ENCODE data around the gene ATP1A1.

The ATP1A1 gene

GRCh38 chr1:116424438-116424837 lies 51.4 kb downstream of the ATP1A1 start:
- TF ChIP-seq, protein P1, sequence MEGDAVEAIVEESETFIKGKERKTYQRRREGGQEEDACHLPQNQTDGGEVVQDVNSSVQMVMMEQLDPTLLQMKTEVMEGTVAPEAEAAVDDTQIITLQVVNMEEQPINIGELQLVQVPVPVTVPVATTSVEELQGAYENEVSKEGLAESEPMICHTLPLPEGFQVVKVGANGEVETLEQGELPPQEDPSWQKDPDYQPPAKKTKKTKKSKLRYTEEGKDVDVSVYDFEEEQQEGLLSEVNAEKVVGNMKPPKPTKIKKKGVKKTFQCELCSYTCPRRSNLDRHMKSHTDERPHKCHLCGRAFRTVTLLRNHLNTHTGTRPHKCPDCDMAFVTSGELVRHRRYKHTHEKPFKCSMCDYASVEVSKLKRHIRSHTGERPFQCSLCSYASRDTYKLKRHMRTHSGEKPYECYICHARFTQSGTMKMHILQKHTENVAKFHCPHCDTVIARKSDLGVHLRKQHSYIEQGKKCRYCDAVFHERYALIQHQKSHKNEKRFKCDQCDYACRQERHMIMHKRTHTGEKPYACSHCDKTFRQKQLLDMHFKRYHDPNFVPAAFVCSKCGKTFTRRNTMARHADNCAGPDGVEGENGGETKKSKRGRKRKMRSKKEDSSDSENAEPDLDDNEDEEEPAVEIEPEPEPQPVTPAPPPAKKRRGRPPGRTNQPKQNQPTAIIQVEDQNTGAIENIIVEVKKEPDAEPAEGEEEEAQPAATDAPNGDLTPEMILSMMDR (conservative IDR thresholded peaks at IDR 0.05) = no peak
- H3K27ac ChIP-seq = no peak overlapping the region; the same call in 1 of the 2 replicates

DNA sequence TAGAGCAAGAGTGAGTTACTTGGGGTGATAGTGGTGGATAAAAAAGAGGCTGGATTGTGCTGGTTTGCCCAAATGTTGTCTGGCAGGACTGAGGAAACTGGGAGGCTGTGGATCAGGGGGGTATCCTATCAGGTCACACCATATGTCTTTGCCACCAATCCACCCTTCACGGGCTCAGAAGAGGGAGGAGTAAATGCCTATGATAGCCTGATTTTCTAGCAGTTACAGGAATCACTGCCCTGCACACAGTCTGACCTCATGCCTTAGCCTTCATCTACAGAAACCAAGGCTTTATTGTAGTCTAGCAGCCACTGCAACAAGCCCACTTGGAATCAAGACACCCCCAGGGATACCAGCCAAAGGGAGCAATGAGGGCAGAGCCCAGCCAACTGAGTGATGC lies 51.8 kb downstream of the ATP1A1 start:
- TF ChIP-seq, protein P1 (conservative IDR thresholded peaks at IDR 0.05) = no peak
- no peak overlapping the region for H3K27ac ChIP-seq

DNA sequence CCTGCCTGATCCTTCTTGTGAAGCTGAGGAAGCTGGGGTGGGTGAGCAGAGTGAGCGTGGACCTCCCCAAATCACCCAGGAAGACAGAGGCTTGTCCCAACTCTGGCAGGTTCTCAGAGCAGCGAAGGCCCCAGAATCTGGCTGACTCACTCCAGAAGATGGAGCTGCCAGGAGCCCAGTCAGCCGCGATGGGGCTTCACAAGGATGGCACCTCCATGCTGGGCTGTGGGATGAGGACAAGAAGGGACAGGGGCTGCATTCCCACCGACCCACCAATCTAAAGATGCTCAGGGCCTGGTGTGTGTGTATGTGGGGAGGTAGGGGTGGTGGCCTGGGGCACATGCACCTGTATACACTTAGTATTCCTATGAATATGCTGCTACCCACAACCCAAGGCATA lies 52.9 kb downstream of the ATP1A1 start:
- TF ChIP-seq, protein P1 (conservative IDR thresholded peaks at IDR 0.05) = no peak
- no peak overlapping the region for H3K27ac ChIP-seq

DNA sequence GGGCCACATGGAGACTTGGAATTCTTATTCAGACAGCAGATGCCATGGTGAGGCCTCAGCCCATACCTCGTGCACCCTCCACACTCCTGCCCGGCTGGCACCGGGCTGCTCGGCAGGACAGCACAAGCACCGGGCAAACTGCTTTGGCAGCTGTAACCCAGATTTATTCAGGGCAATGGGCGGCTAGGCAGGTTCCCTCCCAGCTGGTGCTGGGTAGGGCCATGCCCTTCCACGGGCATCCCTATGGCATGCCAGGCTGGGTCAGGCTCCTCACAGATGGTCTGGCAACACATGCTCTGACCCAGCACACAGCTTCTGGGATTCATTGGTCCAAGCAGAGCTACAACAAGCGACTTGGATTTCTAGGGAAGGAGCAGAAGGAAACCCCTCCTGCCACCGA lies 53.4 kb downstream of the ATP1A1 start:
- TF ChIP-seq, protein P1 (conservative IDR thresholded peaks at IDR 0.05) = no peak
- no peak overlapping the region for H3K27ac ChIP-seq

DNA sequence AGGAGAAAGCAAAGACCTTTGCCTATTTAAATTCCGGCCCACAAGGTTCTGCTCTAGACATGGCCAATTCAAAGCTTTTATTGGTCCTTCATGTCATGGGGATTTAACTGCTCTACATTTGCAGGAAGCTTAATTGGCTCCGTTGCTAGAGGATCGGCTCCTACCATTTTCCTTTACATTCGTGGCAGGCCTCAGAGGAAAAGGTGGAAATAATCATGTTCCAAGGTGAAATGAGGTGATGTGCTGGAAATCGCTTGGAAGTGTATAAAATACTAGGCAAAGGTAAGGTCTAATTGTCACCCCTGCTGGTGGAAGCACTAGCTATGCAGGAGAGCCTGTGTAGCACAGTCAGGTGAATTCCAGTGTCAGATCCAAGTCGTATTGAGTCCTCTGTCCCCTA lies 55.5 kb downstream of the ATP1A1 start:
- no peak overlapping the region for H3K27ac ChIP-seq
- TF ChIP-seq, protein P1 (conservative IDR thresholded peaks at IDR 0.05) = no peak

DNA sequence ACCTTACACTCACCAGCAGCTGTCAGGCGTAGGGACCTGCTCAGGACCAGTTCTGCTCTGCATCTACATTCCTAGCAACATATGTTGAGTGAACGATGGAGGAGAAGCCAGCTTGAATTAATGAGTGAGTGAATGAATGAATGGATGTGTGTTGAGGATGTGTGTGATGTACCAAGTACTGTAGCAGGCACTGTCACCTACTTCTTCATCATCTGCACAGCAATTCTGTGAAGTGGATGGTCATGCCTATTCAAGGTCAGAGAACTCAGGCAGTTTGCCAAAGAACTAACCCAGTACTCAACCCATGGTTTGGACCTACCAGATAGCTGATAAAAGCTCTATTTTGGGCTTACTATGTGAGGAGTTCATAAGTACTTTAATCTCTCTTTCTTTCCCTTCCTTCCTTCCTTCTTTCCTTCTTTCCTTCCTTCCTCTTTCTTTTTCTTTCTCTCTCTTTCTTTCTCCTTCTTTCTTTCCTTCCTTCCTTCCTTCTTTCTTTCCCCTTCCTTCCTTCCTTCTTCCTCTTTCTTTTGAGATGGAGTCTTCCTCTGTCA lies 56.9 kb downstream of the ATP1A1 start:
- TF ChIP-seq, protein P1 (conservative IDR thresholded peaks at IDR 0.05) = no peak

DNA sequence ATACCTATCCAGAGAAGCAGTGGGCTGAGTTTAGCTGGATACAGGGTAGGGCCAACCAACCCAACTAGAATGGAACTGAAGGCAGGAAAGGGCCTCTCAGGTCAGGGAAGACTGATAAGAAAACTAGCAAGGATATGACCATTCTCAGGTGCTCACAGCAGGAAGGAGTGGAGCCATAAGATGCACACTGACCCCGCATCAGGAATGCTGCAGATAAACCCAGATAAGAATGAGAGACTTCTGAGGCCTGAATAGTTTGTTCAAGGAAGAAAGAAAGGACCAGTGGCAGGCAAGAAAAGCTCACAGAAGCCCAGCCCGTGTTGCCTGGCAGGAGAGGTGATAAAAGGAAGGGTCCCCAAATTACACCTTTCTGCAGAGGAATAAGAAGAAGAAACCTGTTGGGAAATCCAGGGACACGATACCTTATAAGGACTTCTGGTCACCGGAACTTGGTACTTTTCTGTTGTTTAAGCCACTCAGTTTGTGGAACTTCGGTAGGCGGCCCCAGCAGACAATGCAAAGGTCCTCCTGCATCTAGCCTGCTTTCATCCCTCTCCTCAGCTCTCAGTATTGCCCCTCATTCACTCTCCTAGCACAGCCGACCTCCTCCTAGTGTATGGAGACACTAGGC lies 58.9 kb downstream of the ATP1A1 start:
- TF ChIP-seq, protein P1 (conservative IDR thresholded peaks at IDR 0.05) = no peak
- H3K27ac ChIP-seq = no peak overlapping the region

More for the DNA sequence above, 56.9 kb downstream of the ATP1A1 start:
- H3K27ac ChIP-seq = no peak overlapping the region

Data from VCaP (cell line).